Colonic mucosa (tissue), 4 donors: ENCODE measurements around the gene VAPA. TPM values are rescaled to one million over a fixed set of nuclear protein-coding genes. Genes with fewer than 3 reads are reported as not detected.

Source experiments
- DNase-seq: peaks from one replicate; pipeline ENCODE4 v3.0.0-alpha.2; 2020
- H3K27ac ChIP-seq: fragments of 200-600 bp; one replicate; pipeline ENCODE4 v1.8.0; 2021
- H3K27me3 ChIP-seq: fragments of 200-600 bp; one replicate; pipeline ENCODE4 v1.8.0; 2021
- H3K36me3 ChIP-seq: fragments of 200-600 bp; one replicate; pipeline ENCODE4 v1.8.0; 2021
- H3K4me1 ChIP-seq: fragments of 200-600 bp; one replicate; pipeline ENCODE4 v1.8.0; 2021; ENCODE audit warnings: mild to moderate bottlenecking
- H3K4me3 ChIP-seq: fragments of 200-600 bp; one replicate; pipeline ENCODE4 v1.8.0; 2021
- H3K9ac ChIP-seq, 2 donors: one replicate each; pipeline ENCODE4 v1.7.0; 2013; ENCODE audit warnings: control low read depth in 2 of 2, low read depth in 2 of 2, low read length in 2 of 2
- H3K9me3 ChIP-seq: fragments of 200-600 bp; one replicate; pipeline ENCODE4 v1.8.0; 2021
- CTCF ChIP-seq: fragments of 200-600 bp; IDR thresholded peaks from one replicate; pipeline ENCODE4 v1.8.0; 2022; ENCODE audit warnings: antibody characterized with exemption, mild to moderate bottlenecking
- intact Hi-C: fragments of 100-400 bp; cut with DNase I; formaldehyde crosslinking; loops from one replicate; pipeline ENCODE4 v1.14.1; 2022
- total RNA-seq, 2 donors: library from RNA; stranded (reverse); fragmentation: NEBNext Ultra II Directional in 1 of 2; extraction: Animal tissue kit (Norgen Biotek cat#: 25700) in 1 of 2; gene quantifications; one replicate each; pipeline ENCODE4 v1.2.1, GENCODE V29; 2021
- donor health status: healthy.
- donor health status: DM: no; HTN: no; CAD: no.
- donor health status: DM: no; HTN: no; CAD: no.

VAPA gene
- total RNA-seq, 2 donors from 2014 or later = 224 to 295 TPM

DNA sequence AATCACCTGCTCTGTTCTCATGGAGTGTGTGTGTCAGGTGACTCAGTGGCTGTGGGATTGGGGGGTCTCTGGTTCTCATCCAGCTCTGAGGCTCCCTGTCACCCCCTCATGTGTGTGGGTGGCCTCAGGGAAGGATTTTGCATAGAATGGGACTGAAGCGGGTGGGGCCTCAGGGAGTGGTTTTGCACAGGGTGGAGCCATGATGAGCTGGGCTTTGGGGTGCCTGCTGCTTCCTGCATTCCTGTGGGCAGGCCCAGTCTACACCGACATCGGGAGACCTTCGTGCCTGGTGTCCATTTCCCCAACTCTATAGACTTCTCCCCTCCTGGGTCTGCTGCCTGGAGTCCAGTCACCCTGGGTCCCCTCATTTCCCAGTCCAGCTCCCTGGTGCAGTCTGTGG lies 59.7 kb downstream of the VAPA start:
- DNase-seq = no peak
- H3K27me3 ChIP-seq = no peaks in the 10 kb centered on the region
- H3K9ac ChIP-seq = no peak overlapping the region
- H3K36me3 ChIP-seq = no peaks in the 10 kb centered on the region
- H3K4me3 ChIP-seq = no peak overlapping the region
- no peak for TF ChIP-seq CTCF
- no peaks in the 10 kb centered on the region for H3K9me3 ChIP-seq
- no peaks in the 10 kb centered on the region for H3K4me1 ChIP-seq
- no peak overlapping the region for H3K27ac ChIP-seq
- intact Hi-C loops = no loop called here

GRCh38 chr18:9974279-9974915 lies 60.6 kb downstream of the VAPA start:
- no peak overlapping the region for H3K27ac ChIP-seq
- DNase-seq = no peak
- H3K4me1 ChIP-seq = no peaks in the 10 kb centered on the region
- H3K9ac ChIP-seq = no peak overlapping the region
- H3K36me3 ChIP-seq = no peaks in the 10 kb centered on the region
- H3K27me3 ChIP-seq = no peaks in the 10 kb centered on the region
- no peak for TF ChIP-seq CTCF
- no peak overlapping the region for H3K4me3 ChIP-seq
- intact Hi-C loops = no loop called here
- H3K9me3 ChIP-seq = no peaks in the 10 kb centered on the region

GRCh38 chr18:9975658-9976057 lies 61.8 kb downstream of the VAPA start:
- Histone ChIP-seq H3K27ac (no peak overlapping the region), H3K36me3 (no peaks in the 10 kb centered on the region), H3K4me3 (no peak overlapping the region), H3K4me1 (no peaks in the 10 kb centered on the region), H3K9me3 (no peaks in the 10 kb centered on the region), H3K9ac (no peak overlapping the region), H3K27me3 (no peaks in the 10 kb centered on the region)
- no peak for TF ChIP-seq CTCF
- intact Hi-C loops = no loop called here
- DNase-seq = no peak

DNA sequence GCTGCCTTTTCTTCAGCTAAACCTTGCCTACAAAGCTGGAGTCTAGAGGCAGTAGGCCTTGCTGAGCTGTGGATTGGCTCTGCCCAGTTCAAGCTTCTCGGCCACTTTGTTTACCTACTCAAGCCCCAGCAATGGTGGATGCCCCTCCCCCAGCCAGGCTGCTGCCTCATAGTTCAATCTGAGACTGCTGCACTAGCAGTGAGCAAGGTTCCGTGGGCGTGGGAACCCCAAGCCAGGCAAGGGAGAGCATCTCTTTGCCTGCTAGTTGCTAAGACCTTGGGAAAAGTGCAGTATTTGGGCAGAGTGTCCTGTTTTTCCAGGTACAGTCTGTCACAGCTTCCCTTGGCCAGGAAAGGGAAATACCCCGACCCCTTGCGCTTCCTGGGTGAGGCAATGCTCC lies 68.9 kb downstream of the VAPA start:
- Histone ChIP-seq H3K4me1 (no peaks in the 10 kb centered on the region), H3K9ac (no peak overlapping the region), H3K27me3 (no peaks in the 10 kb centered on the region), H3K9me3 (no peaks in the 10 kb centered on the region), H3K4me3 (no peak overlapping the region), H3K36me3 (no peaks in the 10 kb centered on the region), H3K27ac (no peak overlapping the region)
- DNase-seq = no peak
- intact Hi-C loops = no loop called here
- no peak for TF ChIP-seq CTCF

- intact Hi-C loops = no loop called here
- no peaks in the 10 kb centered on the region for H3K27me3 ChIP-seq
- no peak overlapping the region for H3K27ac ChIP-seq
- no peaks in the 10 kb centered on the region for H3K9me3 ChIP-seq
- TF ChIP-seq CTCF = no peak
- no peak overlapping the region for H3K4me3 ChIP-seq
- no peaks in the 10 kb centered on the region for H3K36me3 ChIP-seq
- no peak overlapping the region for H3K9ac ChIP-seq
- DNase-seq = no peak
- H3K4me1 ChIP-seq = no peaks in the 10 kb centered on the region
Measured at GRCh38 chr18:9984080-9984479, 70.3 kb downstream of the VAPA start.
